ENCODE measurements around the gene RHEX.

- no peak for TF ChIP-seq CTCF (conservative IDR thresholded peaks at IDR 0.05 in 1 of 2, IDR thresholded peaks at IDR 0.05 in 1 of 2; ENCODE audit: low read depth in 1 of 2, low read length in 2 of 2)
- TF ChIP-seq EZH2 (IDR thresholded peaks at IDR 0.05; ENCODE audit: low read length, missing control alignments): no peak
Observed at GRCh38 chr1:206074839-206075238, 21.9 kb downstream of the RHEX start.
